Calu3 (cell line): ENCODE measurements around the gene CFAP299. TPM values are rescaled to one million over a fixed set of nuclear protein-coding genes. Genes with fewer than 3 reads are reported as not detected.
"Not testable (repeated sequence)": the region's sequence is repeated elsewhere in the genome, so short reads cannot be mapped to it uniquely, and the experiment has no call there.

Source experiments
- BruUV-seq: library from RNA; stranded (reverse); fragments of 400-500 nt; replicated peaks from 2 replicates; lab custom pipeline; 2021; lab: Mats Ljungman, UMichigan
- CTCF ChIA-PET: fragments of 300-600 bp; sonication (Branson Sonifier 250); formaldehyde crosslinking; loops from one replicate; lab custom pipeline; 2022; ENCODE audit warnings: antibody characterized with exemption; lab: Charles Lee
- DNase-seq: peaks from one replicate; pipeline ENCODE4 v3.0.0; 2022
- H3K27ac Mint-ChIP-seq: one replicate; pipeline ENCODE4 v1.8.0; 2022; ENCODE audit warnings: mixed read lengths; ENCODE audit not compliant: unreplicated experiment
- H3K27me3 Mint-ChIP-seq: one replicate; pipeline ENCODE4 v1.8.0; 2022; ENCODE audit warnings: mixed read lengths; ENCODE audit not compliant: unreplicated experiment
- H3K36me3 Mint-ChIP-seq: one replicate; pipeline ENCODE4 v1.8.0; 2022; ENCODE audit warnings: mild to moderate bottlenecking, moderate library complexity, mixed read lengths; ENCODE audit not compliant: insufficient read depth, unreplicated experiment
- H3K4me1 Mint-ChIP-seq: one replicate; pipeline ENCODE4 v1.8.0; 2022; ENCODE audit warnings: mild to moderate bottlenecking, low read depth, mixed read lengths; ENCODE audit not compliant: unreplicated experiment
- H3K4me3 Mint-ChIP-seq: one replicate; pipeline ENCODE4 v1.8.0; 2022; ENCODE audit warnings: mild to moderate bottlenecking, low read depth, moderate library complexity, mixed read lengths; ENCODE audit not compliant: unreplicated experiment
- H3K9me3 Mint-ChIP-seq: one replicate; pipeline ENCODE4 v1.8.0; 2022; ENCODE audit warnings: low read depth, mixed read lengths; ENCODE audit not compliant: unreplicated experiment
- CTCF ChIP-seq: fragments of 200-600 bp; IDR thresholded peaks from one replicate; pipeline ENCODE4 v1.8.0; 2022; ENCODE audit warnings: antibody characterized with exemption; ENCODE audit not compliant: unreplicated experiment
- intact Hi-C: fragments of 100-400 bp; cut with micrococcal nuclease; formaldehyde crosslinking; loops from one replicate; pipeline ENCODE4 v1.10.0; 2022; ENCODE audit not compliant: unreplicated experiment
- total RNA-seq: library from RNA; stranded (reverse); gene quantifications from 2 replicates; pipeline ENCODE4 v1.2.3, GENCODE V29; 2022

The CFAP299 gene
- total RNA-seq, 1 experiment from 2014 or later: not detected

DNA sequence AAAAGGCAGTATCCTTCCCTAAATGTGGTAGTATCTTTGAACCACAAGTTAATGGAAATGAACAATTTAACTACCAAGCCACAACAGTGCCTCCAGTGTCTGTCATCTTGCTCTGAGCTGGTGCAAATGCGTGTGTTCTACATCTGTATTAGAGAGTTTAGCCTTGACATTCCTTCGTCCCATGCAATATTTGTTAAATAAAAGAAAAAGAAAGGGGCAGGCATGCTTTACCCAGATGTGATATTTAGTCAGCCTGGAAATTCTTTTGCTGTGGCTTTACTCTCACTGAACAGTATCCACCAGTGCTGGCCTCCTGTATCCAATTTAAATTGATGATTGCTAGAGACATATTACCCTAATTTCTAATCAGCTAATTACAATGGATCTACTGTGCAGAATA lies 310.5 kb downstream of the CFAP299 start:
- Mint-ChIP-seq H3K27ac (no peak overlapping the region), H3K4me3 (no peak overlapping the region), H3K4me1 (no peaks in the 10 kb centered on the region), H3K9me3 (no peaks in the 10 kb centered on the region), H3K27me3 (no peaks in the 10 kb centered on the region), H3K36me3 (no peaks in the 10 kb centered on the region)
- BruUV-seq: no TSS peak
- DNase-seq: no peak
- intact Hi-C loops: no loop called here
- CTCF ChIA-PET: no interaction called here
- TF ChIP-seq CTCF: no peak

DNA sequence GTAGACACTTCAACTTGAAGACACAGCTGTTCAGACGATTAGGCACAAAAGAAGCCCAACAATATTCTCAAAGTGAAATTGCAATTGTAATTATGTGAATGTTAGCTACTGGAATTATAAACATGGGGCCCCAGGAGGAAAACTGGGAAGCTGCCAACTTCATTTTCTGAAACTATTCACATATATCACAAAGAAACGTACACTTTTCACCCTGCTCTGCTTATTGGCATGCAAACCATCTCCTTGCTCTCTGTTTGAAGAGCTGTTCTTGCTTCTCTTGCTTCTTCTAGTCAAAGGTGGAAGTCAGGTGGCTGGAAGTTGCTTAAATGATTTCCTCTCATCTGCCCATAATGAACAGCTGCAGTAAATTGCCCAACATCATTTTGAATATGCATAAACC lies 320.1 kb downstream of the CFAP299 start:
- Mint-ChIP-seq H3K36me3 (no peaks in the 10 kb centered on the region), H3K27me3 (no peaks in the 10 kb centered on the region), H3K4me3 (no peak overlapping the region), H3K4me1 (no peaks in the 10 kb centered on the region), H3K27ac (no peak overlapping the region), H3K9me3 (no peaks in the 10 kb centered on the region)
- no peak for DNase-seq
- TF ChIP-seq CTCF: no peak
- BruUV-seq: no TSS peak
- intact Hi-C loops: no loop called here
- CTCF ChIA-PET: no interaction called here

GRCh38 chr4:80670118-80670517 lies 334.6 kb downstream of the CFAP299 start:
- intact Hi-C loops, H3K4me1 Mint-ChIP-seq, H3K9me3 Mint-ChIP-seq, H3K27ac Mint-ChIP-seq, DNase-seq, H3K4me3 Mint-ChIP-seq, CTCF ChIA-PET, BruUV-seq, H3K27me3 Mint-ChIP-seq, H3K36me3 Mint-ChIP-seq: not testable (repeated sequence)

DNA sequence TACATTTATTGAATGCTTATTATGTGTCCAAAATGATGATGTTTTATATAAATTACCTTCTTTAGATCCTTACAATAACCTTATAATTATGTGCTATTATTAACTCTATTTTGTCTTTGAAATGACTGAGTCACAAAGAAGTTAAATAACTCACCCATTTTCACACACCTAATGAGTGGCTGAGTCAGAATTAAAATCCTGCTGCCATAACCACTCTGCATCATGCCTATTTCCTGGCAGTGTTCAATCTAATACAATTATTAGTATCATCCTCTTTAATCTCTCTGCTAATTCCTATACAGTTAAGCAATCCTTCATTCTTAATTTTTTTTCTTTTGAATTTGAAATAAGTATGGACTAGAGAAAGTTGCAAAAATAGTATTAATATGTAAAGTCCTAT lies 342.9 kb downstream of the CFAP299 start:
- no peak overlapping the region for H3K4me3 Mint-ChIP-seq
- BruUV-seq: no TSS peak
- no peaks in the 10 kb centered on the region for H3K9me3 Mint-ChIP-seq
- TF ChIP-seq CTCF: no peak
- H3K4me1 Mint-ChIP-seq: no peaks in the 10 kb centered on the region
- CTCF ChIA-PET: no interaction called here
- intact Hi-C loops: no loop called here
- no peaks in the 10 kb centered on the region for H3K27me3 Mint-ChIP-seq
- H3K36me3 Mint-ChIP-seq: no peaks in the 10 kb centered on the region
- H3K27ac Mint-ChIP-seq: no peak overlapping the region
- no peak for DNase-seq

DNA sequence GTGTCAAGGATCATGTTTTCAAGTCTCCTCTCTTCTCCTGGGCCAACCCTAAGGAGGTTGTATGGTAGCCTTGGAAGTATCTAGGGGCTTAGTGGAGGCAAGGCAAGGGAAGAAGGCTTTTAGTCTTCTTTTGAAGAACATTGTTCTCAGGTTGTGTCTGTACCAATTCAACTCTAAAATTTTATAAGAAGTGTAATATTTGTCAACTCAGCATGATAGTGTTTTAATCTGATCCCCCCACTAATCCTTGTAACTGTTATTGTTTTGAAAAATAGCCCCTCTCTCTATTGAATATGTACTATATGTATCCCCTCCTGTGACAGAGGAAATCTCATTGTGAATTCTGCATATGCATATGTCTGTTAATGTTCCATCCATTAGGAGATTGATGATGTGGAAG lies 345.4 kb downstream of the CFAP299 start:
- Mint-ChIP-seq H3K27me3 (no peaks in the 10 kb centered on the region), H3K27ac (no peak overlapping the region), H3K4me1 (no peaks in the 10 kb centered on the region), H3K9me3 (no peaks in the 10 kb centered on the region), H3K36me3 (no peaks in the 10 kb centered on the region), H3K4me3 (no peak overlapping the region)
- CTCF ChIA-PET: no interaction called here
- DNase-seq: no peak
- no peak for TF ChIP-seq CTCF
- intact Hi-C loops: no loop called here
- no TSS peak for BruUV-seq
